Spleen (tissue), 7 donors: Measurements from ENCODE around the gene ME3.

Source experiments
- POLR2A ChIP-seq, 3 donors: fragments of 450-650 bp; IDR thresholded peaks; one replicate each; pipeline ENCODE4 v1.5.1; 2017; ENCODE audit warnings: antibody characterized with exemption in 3 of 3, mild to moderate bottlenecking in 1 of 3
- POLR2AphosphoS5 ChIP-seq, 3 donors: sonication (generic); formaldehyde crosslinking; IDR thresholded peaks; one replicate each; pipeline ENCODE4 v1.5.1; 2017; ENCODE audit warnings: antibody characterized with exemption in 3 of 3
- TF ChIP-seq, protein P1 (sequence below), 11 experiments: fragments of 200-600 bp in 7 of 11; fragments of 450-650 bp in 4 of 11; sonication (generic) in 4 of 11; IDR thresholded peaks in 8 of 11; conservative IDR thresholded peaks in 3 of 11; 1 replicate in 7 of 11; 2 replicates in 4 of 11; pipeline versions ENCODE4 v1.4.0 to v1.8.0; 2016 to 2021; ENCODE audit warnings: antibody characterized with exemption in 11 of 11, inconsistent platforms in 4 of 11, mild to moderate bottlenecking in 1 of 11
- donor health status: DM: no; HTN: no; CAD: no; lungs with moderate emphysema.
- donor health status: DM: no; HTN: no; CAD: no.
- donor health status: DM: no; HTN: no; CAD: no.

DNA sequence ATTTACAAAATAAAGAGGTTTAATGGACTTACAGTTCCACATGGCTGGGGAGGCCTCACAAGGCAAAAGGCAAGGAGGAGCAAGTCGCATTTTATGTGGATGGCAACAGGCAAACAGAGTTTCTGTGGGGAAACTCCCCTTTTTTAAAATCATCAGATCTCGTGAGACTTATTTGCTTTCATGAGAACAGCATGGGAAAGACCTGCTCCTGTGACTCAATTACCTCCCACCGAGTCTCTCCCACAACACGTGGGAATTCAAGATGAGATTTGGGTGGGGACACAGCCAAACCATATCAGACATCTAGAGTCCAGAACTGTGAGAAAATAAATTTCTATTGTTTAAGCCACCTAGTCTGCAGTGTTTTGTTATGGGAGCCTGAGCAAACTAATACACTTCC is 80.8 kb downstream of the ME3 start:
- TF ChIP-seq POLR2AphosphoS5 (IDR thresholded peaks at IDR 0.05) (no peak), POLR2A (IDR thresholded peaks at IDR 0.05) (no peak)
- TF ChIP-seq, protein P1, sequence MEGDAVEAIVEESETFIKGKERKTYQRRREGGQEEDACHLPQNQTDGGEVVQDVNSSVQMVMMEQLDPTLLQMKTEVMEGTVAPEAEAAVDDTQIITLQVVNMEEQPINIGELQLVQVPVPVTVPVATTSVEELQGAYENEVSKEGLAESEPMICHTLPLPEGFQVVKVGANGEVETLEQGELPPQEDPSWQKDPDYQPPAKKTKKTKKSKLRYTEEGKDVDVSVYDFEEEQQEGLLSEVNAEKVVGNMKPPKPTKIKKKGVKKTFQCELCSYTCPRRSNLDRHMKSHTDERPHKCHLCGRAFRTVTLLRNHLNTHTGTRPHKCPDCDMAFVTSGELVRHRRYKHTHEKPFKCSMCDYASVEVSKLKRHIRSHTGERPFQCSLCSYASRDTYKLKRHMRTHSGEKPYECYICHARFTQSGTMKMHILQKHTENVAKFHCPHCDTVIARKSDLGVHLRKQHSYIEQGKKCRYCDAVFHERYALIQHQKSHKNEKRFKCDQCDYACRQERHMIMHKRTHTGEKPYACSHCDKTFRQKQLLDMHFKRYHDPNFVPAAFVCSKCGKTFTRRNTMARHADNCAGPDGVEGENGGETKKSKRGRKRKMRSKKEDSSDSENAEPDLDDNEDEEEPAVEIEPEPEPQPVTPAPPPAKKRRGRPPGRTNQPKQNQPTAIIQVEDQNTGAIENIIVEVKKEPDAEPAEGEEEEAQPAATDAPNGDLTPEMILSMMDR (IDR thresholded peaks at IDR 0.05 in 8 of 11, conservative IDR thresholded peaks at IDR 0.05 in 3 of 11): no peak
